ENCODE results near the gene BCOR.

BCOR gene

GRCh38 chrX:40076750-40077575, 20.8 kb downstream of the BCOR start:
- TF ChIP-seq EP300 (IDR thresholded peaks at IDR 0.05; ENCODE audit: borderline replicate concordance) (no peak), RAD21 (IDR thresholded peaks at IDR 0.05; ENCODE audit: low read depth) (no peak), TAF1 (IDR thresholded peaks at IDR 0.05; ENCODE audit: low read depth) (no peak), ZBTB7A (IDR thresholded peaks at IDR 0.05; ENCODE audit: low read depth) (no peak), REST (IDR thresholded peaks at IDR 0.05; ENCODE audit: low read depth) (no peak), TCF12 (IDR thresholded peaks at IDR 0.05; ENCODE audit: low read depth) (no peak), YY1 (IDR thresholded peaks at IDR 0.05; ENCODE audit: low read depth) (no peak), NFIC (IDR thresholded peaks at IDR 0.05) (no peak), CREB1 (IDR thresholded peaks at IDR 0.05; ENCODE audit: low read depth) (no peak), FOXM1 (IDR thresholded peaks at IDR 0.05; ENCODE audit: borderline replicate concordance, low read depth) (no peak)

- TF ChIP-seq TAF1 (IDR thresholded peaks at IDR 0.05; ENCODE audit: low read depth): no peak
- TF ChIP-seq EP300 (IDR thresholded peaks at IDR 0.05; ENCODE audit: borderline replicate concordance): no peak
- no peak for TF ChIP-seq TCF12 (IDR thresholded peaks at IDR 0.05; ENCODE audit: low read depth)
- TF ChIP-seq TEAD4 (IDR thresholded peaks at IDR 0.05): no peak
Observed at GRCh38 chrX:40074959-40075332, 22.8 kb downstream of the BCOR start.

DNA sequence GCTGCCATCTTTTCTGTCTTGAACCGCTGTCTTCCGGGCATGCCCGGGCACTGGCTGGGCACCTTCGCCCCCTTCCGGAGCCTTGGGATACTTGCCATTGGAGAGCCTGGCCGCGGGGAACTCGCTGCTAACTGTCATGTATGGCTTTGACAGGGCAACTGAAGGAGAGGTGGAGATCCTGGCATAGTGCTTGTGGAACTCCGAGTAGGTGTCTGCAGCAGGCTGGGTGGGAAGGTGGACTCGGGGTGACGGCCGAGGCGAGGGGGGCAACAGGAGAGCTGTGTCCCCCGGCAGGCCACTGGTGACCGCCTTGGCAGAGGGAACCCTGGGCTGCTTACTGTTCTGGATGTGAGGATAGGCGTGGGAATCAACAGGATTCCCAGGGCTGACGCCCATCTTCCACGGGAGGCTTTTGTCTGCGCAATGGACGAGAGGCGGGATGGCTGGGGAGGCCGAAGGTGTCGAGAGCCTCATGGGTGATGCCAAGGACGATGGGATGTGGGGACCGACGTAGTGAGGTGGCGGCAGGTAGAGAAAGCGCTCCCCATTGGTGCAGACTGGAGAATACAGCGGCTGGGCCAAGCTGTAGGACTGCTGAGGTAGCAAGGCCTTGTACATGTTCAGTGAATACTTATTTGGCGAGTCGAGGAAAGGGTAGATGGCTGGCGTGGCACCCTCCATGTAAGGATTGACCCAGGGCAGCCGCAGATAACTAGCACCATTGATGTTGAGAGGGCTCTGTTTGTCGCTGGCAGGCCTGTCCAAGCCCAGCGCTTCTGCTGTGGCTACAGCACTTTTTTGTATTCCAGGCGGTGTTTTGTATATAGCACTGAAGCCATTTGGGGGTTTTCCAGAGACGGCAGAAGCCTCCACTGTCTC, 23.4 kb downstream of the BCOR start:
- TF ChIP-seq CEBPB (IDR thresholded peaks at IDR 0.05) (no peak), TEAD4 (IDR thresholded peaks at IDR 0.05) (no peak), ZBTB7A (IDR thresholded peaks at IDR 0.05; ENCODE audit: low read depth) (no peak), CREB1 (IDR thresholded peaks at IDR 0.05; ENCODE audit: low read depth) (no peak), EGR1 (IDR thresholded peaks at IDR 0.05) (no peak), RAD21 (IDR thresholded peaks at IDR 0.05; ENCODE audit: low read depth) (no peak), NFIC (IDR thresholded peaks at IDR 0.05) (no peak), FOXM1 (IDR thresholded peaks at IDR 0.05; ENCODE audit: borderline replicate concordance, low read depth) (no peak), TCF12 (IDR thresholded peaks at IDR 0.05; ENCODE audit: low read depth) (no peak), USF1 (IDR thresholded peaks at IDR 0.05) (no peak), REST (IDR thresholded peaks at IDR 0.05; ENCODE audit: low read depth) (no peak), TAF1 (IDR thresholded peaks at IDR 0.05; ENCODE audit: low read depth) (no peak), YY1 (IDR thresholded peaks at IDR 0.05; ENCODE audit: low read depth) (no peak), EP300 (IDR thresholded peaks at IDR 0.05; ENCODE audit: borderline replicate concordance) (no peak)
- TF ChIP-seq, protein P1, sequence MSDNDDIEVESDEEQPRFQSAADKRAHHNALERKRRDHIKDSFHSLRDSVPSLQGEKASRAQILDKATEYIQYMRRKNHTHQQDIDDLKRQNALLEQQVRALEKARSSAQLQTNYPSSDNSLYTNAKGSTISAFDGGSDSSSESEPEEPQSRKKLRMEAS (IDR thresholded peaks at IDR 0.05): no peak

GRCh38 chrX:40073439-40074054, 24.2 kb downstream of the BCOR start:
- no peak for TF ChIP-seq TAF1 (IDR thresholded peaks at IDR 0.05; ENCODE audit: low read depth)
- no peak for TF ChIP-seq CREB1 (IDR thresholded peaks at IDR 0.05; ENCODE audit: low read depth)
- TF ChIP-seq REST (IDR thresholded peaks at IDR 0.05; ENCODE audit: low read depth): no peak
- TF ChIP-seq, protein P1 (IDR thresholded peaks at IDR 0.05): no peak
- TF ChIP-seq EGR1 (IDR thresholded peaks at IDR 0.05): no peak
- TF ChIP-seq FOXM1 (IDR thresholded peaks at IDR 0.05; ENCODE audit: borderline replicate concordance, low read depth): no peak
- no peak for TF ChIP-seq USF1 (IDR thresholded peaks at IDR 0.05)
- TF ChIP-seq CEBPB (IDR thresholded peaks at IDR 0.05): no peak
- TF ChIP-seq ZBTB7A (IDR thresholded peaks at IDR 0.05; ENCODE audit: low read depth): no peak
- TF ChIP-seq RAD21 (IDR thresholded peaks at IDR 0.05; ENCODE audit: low read depth): no peak
- no peak for TF ChIP-seq NFIC (IDR thresholded peaks at IDR 0.05)
- no peak for TF ChIP-seq YY1 (IDR thresholded peaks at IDR 0.05; ENCODE audit: low read depth)
- TF ChIP-seq TEAD4 (IDR thresholded peaks at IDR 0.05): no peak
- no peak for TF ChIP-seq TCF12 (IDR thresholded peaks at IDR 0.05; ENCODE audit: low read depth)

All from Ishikawa (cell line).